AG09319 (cell line): ENCODE data around the gene ASPRV1.

Experiments
- DNase-seq: peaks from one replicate; pipeline ENCODE4 v3.0.0-alpha.2; 2010; ENCODE audit warnings: low read depth; ENCODE audit errors: extremely low read depth
- CTCF ChIP-seq: IDR thresholded peaks from 2 replicates; pipeline ENCODE4 v1.5.1; 2011; ENCODE audit warnings: low read depth, mild to moderate bottlenecking, inconsistent platforms, low read length, moderate library complexity

ASPRV1 gene

DNA sequence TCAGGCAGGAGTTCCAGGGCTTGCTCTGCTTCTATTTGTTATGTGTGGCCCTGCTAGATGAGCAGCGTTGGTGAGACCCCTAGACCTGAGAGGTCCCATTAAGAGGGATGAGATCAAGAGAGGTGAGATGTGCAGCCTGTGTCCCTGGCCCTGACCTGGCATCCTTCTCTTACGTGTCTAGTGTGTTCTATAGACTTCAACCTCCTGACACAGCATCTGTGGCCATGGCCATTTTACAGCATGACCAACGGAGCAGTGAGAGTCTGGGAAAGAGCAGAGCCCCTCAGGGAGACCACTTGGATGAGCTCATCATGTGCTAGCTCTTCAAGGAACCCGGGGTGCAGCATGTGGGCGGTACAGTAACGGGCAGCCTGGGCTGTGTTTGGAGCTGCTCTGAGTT is 32.7 kb upstream of the ASPRV1 start:
- DNase-seq, result no peak
- no peak for TF ChIP-seq CTCF

GRCh38 chr2:69993708-69994107 is 32.3 kb upstream of the ASPRV1 start:
- no peak for DNase-seq

DNA sequence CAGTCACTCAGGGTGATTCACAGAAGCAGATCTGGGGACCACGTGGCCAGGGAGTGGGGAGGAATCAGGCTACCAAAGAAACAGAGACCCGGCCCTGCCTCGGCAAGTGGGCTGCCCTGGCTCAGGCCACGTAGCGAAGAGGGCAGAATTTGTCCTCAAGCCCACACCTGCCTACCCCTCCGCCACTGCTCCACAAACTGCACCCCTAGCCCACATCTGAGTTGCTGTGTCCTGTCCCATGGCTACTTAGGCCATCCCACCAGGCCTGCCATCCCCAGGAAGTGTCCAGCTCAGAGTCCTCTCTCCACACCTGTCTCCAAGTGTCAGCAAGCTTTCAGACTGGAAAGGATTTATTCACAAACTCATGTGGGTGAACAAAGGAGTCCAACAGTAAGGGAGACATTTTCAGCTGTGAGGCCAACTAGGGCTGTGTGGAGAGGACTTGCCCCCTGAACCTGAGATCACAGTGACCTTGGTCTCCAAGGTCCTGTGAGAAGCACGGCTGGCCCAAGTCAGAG is 31.7 kb upstream of the ASPRV1 start:
- TF ChIP-seq CTCF, result no peak
- no peak for DNase-seq

More at GRCh38 chr2:69993708-69994107, 32.3 kb upstream of the ASPRV1 start:
- no peak for TF ChIP-seq CTCF

DNA sequence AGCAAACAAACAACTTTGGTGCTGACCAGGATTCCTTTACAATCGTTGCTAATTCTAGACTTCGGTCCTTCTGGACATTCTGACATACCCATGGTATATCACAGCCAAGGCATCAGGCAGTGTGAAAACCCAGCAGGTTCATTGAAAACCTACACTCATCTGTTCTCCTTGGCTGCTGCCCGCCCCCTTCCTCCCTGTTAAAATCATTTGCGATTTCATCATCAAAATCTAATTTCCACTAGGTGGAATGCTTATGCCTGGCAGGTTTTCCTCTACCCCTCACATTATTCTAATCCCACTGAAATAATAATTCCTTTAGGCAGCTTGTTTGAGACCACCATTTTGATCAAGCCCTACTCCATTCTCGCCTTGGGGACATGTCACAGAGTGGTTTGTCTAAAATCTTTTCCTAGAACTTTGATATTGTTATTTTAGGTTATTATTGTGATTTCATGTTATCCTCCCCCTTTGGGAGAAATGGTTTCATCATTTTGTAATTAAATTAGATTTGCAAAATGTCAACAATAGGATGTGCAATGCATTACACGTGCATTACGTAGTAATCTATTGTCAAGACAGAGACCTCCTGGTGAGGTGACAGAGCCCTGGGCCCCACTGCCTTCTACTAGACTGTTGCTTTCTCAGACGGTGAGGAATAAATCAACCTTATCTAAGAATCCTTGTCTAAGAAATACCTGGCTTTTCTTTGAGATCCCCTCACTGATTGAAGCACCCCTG is 31.0 kb upstream of the ASPRV1 start:
- no peak for DNase-seq
- no peak for TF ChIP-seq CTCF

- no peak for TF ChIP-seq CTCF
- no peak for DNase-seq
These were observed 28.1 kb upstream of the ASPRV1 start for GRCh38 chr2:69989441-69990105.

GRCh38 chr2:69989009-69989408 is 27.6 kb upstream of the ASPRV1 start:
- no peak for TF ChIP-seq CTCF
- no peak for DNase-seq

- no peak for DNase-seq
- no peak for TF ChIP-seq CTCF
These were observed 26.7 kb upstream of the ASPRV1 start for GRCh38 chr2:69988086-69988635.
